BE2C (cell line): ENCODE results near the gene RNF181.

ENCODE experiments used
- DNase-seq: peaks from one replicate; pipeline ENCODE4 v3.0.0-alpha.2; 2020
- H3K27me3 ChIP-seq: fragments of 250-450 bp; sonication (Bioruptor Pico); 2 replicates; pipeline ENCODE4 v1.5.1; 2020; ENCODE audit warnings: mild to moderate bottlenecking
- H3K36me3 ChIP-seq: fragments of 250-450 bp; sonication (Bioruptor Pico); 2 replicates; pipeline ENCODE4 v1.5.1; 2020; ENCODE audit warnings: mild to moderate bottlenecking
- H3K4me1 ChIP-seq: fragments of 250-450 bp; sonication (Bioruptor Pico); 2 replicates; pipeline ENCODE4 v1.5.1; 2020
- H3K4me3 ChIP-seq: 2 replicates; pipeline ENCODE4 v1.5.1; 2011; ENCODE audit warnings: low read depth, low read length
- H3K9me3 ChIP-seq: fragments of 250-450 bp; sonication (Bioruptor Pico); 2 replicates; pipeline ENCODE4 v1.5.1; 2020
- TF ChIP-seq, protein P1 (sequence below): IDR thresholded peaks from 2 replicates; pipeline ENCODE4 v1.5.1; 2012; ENCODE audit warnings: mild to moderate bottlenecking, low read depth, low read length

Gene RNF181

DNA sequence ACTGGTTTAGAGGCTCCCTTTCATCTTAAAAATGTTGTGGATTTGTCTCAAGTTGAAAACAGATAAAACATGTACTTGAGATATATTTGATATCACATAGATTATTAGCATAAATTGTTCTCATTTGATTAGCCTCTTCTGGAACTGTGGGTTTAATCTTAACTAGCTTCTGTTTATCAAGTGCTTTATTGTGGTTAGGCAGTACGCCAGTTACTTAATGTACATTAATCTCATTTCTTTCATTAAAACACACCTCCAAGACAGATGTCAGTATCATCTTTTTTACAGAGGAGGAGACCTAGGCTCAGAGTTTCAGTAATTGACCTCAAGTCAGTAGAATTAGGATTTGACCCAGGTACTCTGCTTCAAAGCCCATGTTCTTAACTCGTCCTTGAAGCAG lies 50.6 kb downstream of the RNF181 start:
- H3K36me3 ChIP-seq, result peaks cover 48% of the 10 kb centered on the region
- H3K4me3 ChIP-seq, result no peak overlapping the region
- DNase-seq, result no peak
- H3K9me3 ChIP-seq, result no peaks in the 10 kb centered on the region
- H3K27me3 ChIP-seq, result no peaks in the 10 kb centered on the region
- TF ChIP-seq, protein P1, sequence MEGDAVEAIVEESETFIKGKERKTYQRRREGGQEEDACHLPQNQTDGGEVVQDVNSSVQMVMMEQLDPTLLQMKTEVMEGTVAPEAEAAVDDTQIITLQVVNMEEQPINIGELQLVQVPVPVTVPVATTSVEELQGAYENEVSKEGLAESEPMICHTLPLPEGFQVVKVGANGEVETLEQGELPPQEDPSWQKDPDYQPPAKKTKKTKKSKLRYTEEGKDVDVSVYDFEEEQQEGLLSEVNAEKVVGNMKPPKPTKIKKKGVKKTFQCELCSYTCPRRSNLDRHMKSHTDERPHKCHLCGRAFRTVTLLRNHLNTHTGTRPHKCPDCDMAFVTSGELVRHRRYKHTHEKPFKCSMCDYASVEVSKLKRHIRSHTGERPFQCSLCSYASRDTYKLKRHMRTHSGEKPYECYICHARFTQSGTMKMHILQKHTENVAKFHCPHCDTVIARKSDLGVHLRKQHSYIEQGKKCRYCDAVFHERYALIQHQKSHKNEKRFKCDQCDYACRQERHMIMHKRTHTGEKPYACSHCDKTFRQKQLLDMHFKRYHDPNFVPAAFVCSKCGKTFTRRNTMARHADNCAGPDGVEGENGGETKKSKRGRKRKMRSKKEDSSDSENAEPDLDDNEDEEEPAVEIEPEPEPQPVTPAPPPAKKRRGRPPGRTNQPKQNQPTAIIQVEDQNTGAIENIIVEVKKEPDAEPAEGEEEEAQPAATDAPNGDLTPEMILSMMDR, result no peak
- H3K4me1 ChIP-seq, result no peaks in the 10 kb centered on the region
